NOMO-1 treated with dmso at 0.1 percent for 144 hours (cell line): ENCODE measurements around the gene PHF5A.
"Not testable (repeated sequence)": the region's sequence is repeated elsewhere in the genome, so short reads cannot be mapped to it uniquely, and the experiment has no call there.

Experiments used
- DNase-seq: peaks from one replicate; lab custom pipeline; 2025; ENCODE audit not compliant: unreplicated experiment; lab: John Stamatoyannopoulos, UW

The PHF5A gene

GRCh38 chr22:41447435-41448188 lies 20.9 kb downstream of the PHF5A start:
- DNase-seq = peak; percentile 51

GRCh38 chr22:41446639-41447434 lies 21.7 kb downstream of the PHF5A start, which contains the start of gene TOB2:
TSS of gene TOB2 (minus strand) at chr22:41446801. CDS start at chr22:41437345, 9,456 bp downstream.
- peak; percentile 95 for DNase-seq

- DNase-seq = no peak
Observed at GRCh38 chr22:41446057-41446501, 22.4 kb downstream of the PHF5A start.

GRCh38 chr22:41445129-41446056 lies 23.1 kb downstream of the PHF5A start:
- DNase-seq = no peak

GRCh38 chr22:41444360-41445128 lies 23.9 kb downstream of the PHF5A start:
- DNase-seq = peak; percentile 87

- DNase-seq = no peak
Observed at GRCh38 chr22:41442240-41442792, 26.2 kb downstream of the PHF5A start.

- not testable (repeated sequence) for DNase-seq
Observed at GRCh38 chr22:41440511-41440910, 28.0 kb downstream of the PHF5A start.

GRCh38 chr22:41437198-41437597 lies 31.3 kb downstream of the PHF5A start:
- no peak for DNase-seq

GRCh38 chr22:41436322-41437113 lies 32.0 kb downstream of the PHF5A start:
- DNase-seq = no peak

- DNase-seq = no peak
Observed at GRCh38 chr22:41435560-41435959, 32.9 kb downstream of the PHF5A start.

- not testable (repeated sequence) for DNase-seq
Observed at GRCh38 chr22:41434361-41435003, 34.0 kb downstream of the PHF5A start.

GRCh38 chr22:41433480-41433879 lies 35.0 kb downstream of the PHF5A start:
- not testable (repeated sequence) for DNase-seq

- DNase-seq = no peak
Observed at GRCh38 chr22:41431656-41432055, 36.8 kb downstream of the PHF5A start.

GRCh38 chr22:41429951-41430332 lies 38.5 kb downstream of the PHF5A start:
- no peak for DNase-seq

- no peak for DNase-seq
Observed at GRCh38 chr22:41429232-41429950, 39.1 kb downstream of the PHF5A start.

GRCh38 chr22:41425660-41426365 lies 42.7 kb downstream of the PHF5A start:
- no peak for DNase-seq

- DNase-seq = no peak
Observed at GRCh38 chr22:41418717-41419116, 49.8 kb downstream of the PHF5A start.
